HG03175 (cell line): ENCODE results near the gene ARAP2.

Experiments
- ATAC-seq: cut with Tn5 transposase; IDR thresholded peaks from one replicate; pipeline ENCODE4 v1.9.1; 2021; ENCODE audit warnings: mild to moderate bottlenecking, moderate library complexity; ENCODE audit not compliant: unreplicated experiment

Gene ARAP2

DNA sequence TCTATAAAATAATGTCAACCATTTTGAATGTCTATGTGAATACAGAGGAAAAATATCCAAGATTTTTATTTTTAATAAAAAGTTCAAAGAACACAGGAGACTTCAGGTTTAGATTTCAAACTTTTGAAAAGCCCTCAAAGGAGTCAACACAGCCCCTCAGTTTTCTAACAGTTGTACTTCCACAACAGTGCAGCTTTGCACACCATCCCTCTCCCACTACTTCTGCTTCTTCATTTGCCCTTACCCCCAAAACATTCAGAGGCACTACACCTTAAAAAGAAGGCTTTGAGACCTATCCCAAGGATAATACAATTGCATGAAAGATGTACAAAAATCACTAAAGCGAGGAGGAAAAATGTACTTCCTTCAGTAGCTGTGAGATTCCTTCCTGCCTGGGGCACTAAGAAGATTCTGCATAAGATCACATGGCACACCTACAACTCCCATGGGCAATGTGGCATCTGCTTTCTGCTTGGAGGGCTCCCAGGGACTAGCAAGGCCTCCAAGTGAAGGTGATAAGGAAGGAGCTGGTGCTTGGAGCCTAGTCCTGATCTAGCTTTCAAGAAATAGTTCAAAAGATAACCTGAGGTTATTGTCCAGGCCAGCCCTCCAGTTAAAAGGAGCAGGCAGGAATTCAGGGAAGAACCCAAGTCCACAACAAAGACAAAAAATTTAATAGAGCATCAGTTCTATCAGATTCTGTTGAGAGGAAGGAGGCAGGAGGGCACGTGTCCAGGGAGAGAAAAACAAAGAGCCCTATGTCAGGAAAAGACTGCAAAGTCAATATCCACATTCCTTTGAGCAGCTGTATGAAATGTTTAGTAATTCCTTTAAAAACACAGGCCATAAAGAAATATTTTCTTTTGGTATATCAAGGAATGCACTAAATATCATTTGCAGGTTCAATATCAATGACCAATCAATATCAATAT is 19.1 kb downstream of the ARAP2 start:
- no peak for ATAC-seq

DNA sequence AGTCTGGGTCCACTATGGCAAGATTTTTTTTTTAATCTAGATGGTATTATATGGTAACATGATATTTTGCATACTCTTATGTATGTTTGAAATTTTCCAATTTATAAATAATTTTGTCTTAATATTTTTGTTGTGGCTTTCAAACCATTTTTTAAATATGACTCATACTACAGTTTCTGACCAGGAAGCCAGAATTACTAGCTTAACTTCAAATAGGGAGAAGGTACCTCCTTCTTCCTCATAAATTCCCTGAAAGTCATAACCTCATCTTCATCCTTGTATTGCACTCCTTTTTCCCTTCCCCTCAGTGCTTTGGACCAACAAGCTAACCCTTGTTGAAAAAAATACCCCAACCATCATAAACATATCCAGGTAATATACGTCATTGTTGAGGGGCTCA is 21.6 kb downstream of the ARAP2 start:
- no peak for ATAC-seq

DNA sequence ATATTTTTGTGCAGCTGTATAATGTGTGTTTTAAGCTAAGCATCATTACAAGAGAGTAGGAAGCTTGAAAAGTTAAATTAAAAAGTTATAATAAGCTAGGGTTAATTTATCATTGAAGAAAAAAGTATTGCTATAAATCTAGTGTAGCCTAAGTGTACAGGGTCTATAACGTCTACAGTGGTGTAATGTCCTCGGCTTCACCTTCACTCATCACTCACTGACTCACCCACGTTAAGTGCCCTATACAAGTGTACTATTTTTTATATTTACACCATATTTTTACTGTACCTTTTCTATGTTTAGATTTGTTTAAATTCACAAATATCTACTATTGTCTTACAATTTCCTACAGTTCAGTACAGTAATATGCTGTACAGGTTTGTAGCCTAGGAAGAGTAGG is 23.5 kb downstream of the ARAP2 start:
- ATAC-seq = no peak

DNA sequence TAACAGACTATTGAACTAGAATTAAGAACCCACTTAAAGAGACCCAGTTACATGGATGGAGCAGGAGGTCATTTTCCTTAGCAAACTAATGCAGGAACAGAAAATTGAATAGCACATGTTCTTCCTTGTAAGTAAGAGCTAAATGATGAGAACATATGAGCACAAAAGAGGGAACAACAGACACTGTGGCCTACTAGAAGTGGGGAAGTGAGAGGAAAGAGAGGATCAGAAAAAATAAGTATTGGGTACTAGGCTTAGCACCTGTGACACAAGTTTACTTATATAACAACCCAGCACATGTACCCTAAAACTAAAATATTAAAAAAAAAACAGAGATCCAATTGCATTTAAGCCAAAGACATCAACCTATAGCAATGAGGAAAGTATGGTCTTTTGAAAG is 26.2 kb downstream of the ARAP2 start:
- no peak for ATAC-seq

DNA sequence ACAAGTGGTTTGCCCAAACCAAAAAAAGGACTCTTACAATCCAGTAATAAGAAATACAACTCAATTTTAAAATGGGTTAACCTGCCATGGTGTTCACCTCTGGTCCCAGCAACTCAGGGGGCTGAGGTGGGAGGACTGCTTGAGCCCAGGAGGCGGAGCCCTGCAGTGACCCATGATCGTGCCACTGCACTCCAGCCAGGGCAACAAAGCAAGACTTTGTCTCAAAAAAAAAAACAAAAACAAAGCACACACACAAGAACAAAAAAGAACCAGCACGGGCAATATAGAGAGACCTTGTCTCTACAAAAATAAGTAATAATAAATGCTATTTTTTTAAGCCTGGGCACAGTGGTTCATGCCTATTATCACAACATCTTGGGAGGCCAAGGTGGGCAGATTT is 28.7 kb downstream of the ARAP2 start:
- no peak for ATAC-seq

DNA sequence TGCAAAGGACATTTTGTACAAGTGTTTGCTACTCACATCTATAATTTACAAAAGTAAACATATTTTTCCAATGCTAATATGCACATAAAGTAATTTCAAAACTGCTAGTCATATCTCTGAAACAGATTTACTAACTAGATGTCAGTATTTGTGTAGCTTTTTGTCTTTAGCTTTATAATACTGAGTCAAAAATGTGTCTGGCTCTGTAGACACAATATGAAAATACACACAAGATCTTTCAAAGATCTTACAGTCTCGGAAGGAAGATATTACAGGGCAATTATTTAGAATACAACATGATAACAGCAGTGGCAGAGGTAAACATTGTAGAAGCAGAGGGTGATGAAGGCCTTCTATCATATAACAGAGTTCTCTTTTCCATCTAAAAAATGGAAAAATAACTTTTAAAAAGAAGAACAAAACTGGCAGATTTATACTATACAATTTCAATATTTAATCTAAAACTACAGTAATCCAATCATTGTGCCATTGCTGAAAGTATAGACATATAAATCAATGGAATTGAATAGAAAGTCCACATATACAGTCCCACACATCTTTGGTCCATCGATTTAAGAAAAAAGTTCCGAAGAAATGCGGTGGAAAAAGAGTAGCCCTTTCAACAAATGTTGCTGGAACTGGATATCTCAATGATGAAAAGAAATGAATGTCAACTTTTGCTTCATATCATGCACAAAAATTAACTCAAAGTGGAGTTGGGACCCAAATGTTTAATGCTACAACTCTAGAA is 29.4 kb downstream of the ARAP2 start:
- ATAC-seq = no peak

DNA sequence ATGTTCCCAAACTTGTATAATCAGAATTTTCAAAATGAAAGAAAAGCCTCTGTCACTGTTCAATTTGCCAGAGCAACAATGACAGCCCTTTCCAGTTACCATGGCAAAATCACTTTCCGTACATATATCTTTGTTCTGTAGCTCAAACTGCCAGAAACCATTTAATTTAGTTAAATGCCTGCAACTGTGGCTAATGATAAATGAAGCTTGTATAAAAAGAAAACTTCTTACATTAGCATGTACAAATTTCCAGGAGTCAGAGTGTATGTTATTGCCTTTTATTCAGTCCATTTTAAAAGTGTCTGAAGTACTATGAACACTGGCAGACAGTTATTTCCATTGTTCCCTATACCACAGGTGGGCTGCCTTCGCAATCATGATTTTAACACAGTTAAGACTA is 30.3 kb downstream of the ARAP2 start:
- ATAC-seq = no peak

DNA sequence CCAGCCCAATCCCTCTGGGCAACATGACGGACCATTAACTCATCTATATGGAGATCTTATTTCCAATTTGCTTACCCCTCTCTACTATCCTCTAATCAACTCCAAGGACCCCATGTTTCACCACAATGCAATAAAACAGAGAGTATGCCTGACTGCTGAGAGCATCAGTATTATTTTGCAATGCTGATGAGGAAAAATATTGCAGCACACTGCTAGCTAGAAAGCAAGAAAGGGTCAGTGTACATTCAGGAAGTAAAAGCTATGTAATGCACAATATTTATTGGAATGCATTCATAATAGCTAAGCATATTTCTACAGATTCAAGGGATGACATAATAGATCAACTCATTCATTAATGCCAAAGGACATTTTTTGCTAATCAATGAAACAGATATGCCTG is 33.2 kb downstream of the ARAP2 start:
- no peak for ATAC-seq

DNA sequence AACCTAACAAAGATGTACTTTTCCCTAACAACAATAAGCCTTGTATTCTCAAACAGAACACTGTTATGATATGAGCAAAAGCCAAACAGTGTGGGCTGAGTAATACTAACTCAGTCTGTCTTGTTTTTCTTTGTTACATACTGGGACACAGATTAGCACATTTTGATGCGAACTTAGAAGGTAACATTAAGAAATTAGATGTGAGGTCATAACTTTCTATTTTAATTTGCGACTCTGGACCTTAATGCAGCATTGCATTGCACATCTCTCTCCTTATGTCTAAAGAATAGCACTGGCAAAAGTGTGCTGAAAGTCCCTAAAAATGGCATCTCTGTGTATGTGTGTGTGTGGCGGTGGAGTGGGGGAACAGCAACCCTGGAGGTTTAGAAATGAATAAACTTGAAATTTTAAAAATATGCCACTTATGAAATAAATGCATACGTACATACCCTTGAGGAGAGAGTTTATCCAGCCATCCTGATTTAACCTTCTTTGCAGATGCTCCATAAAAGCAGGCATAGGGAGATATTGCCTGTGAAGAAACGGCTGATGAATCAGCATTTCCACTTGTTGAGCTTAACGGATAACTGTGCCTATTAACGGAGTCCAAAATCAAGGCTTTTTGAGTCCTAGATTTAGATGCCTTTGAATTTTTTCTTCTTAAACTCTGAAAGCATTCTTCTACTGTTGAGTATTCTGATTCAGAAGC is 34.2 kb downstream of the ARAP2 start:
- ATAC-seq = no peak

DNA sequence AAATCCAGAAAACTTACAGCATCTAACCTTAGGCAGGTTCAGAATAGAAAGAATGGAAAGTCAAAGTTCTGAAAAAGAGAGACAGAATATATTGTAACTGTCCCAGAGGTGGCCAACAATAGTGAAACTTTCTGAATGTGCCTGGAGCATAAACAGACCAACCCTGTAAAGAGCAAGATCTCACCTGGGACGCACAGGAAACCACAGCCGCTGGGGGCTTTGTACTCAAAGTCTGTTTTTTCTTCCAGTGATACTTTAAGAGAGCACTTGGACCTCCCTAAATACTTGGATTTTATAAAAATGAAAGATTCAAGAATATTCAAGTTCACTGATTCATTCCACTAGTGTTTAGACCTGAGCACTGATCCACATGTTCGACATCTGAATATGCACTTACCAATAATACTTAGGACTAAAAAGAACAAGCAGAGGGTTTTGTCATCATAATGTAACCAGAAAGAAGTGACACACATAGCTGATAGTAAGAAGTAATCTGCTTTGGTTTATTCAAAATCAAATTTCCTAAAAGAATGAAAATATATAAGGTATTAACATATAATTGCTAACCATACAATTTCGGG is 35.3 kb downstream of the ARAP2 start:
- ATAC-seq = peak; percentile 88

DNA sequence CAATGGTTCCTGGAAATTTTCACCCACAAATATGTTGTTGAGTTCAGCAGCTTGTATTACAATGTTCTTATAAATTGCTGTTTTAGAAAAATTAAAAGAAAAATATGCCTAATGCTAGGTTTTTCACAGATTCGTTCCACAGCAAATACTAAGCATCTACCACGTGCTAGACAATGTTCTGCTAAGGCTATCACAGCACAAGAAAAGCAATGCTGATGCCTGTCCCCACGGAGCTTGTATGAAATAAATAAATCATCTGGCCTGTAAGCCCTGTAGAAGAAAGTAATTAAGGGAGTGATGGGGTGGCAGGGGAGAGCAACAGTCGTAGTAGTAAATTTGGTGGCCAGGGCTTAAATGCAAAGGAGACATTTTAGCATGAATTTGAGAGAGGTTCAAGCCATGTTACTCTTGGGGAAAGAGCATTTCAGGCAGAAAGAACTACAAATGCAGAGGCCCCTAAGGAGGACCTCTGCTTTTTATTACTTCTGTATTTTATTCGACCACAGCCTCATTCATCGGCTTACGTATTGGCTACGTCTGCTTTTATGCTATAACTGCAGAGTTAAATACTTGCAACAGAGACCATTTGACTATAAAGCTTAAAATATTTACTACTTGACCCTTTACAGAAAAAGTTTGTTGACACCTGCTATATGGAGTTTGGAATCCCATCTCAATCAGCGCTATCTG is 36.3 kb downstream of the ARAP2 start:
- no peak for ATAC-seq

DNA sequence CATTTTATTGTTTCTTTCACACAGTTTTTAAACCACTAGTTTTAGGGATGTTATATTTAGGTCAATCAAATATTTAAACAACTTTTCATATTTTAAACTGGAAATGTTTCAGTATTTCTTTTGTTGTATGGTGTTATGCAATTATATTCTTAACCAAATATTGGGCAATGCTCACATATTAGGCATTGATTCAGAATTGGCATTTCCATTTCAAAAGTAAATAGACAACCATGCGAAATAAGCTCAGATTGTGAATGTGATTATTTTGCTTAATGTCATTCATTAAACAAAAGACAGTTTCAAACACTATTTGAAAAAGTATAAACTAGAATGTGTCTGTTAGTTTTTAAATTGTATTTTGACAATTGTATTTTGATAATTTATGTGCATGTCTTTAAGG is 36.9 kb downstream of the ARAP2 start:
- ATAC-seq = no peak

DNA sequence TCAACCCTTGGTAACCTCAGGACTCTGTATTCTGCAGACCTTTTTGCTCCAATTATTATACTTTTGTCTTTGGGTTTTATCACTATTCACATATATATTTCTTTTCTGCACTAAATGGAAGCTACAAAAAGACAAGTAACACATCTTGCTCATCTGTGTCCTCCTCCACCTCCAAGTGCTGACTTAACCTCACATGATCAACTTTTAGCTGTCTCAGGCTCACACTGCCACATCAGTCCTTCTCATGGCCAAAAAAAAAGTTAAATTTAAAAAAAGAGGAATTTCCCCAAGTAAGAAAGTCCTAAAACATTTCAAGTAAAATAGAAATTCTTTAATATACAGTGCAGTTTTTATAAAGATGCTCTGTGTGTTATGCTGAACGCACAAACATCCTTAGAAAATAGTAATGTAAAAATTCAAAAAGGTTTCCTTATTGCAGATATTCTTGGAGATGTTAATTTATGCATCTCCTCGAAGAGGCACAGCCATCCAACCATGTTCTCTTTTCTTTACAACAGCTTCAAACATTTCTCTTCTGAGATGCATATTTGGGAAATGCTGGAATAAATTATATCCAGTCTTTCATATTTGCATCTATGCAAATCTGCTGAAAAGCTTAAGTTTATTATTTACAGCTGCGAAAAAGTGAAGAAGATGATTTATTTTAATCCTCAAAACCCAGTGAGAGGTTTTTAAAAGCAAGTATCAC is 37.6 kb downstream of the ARAP2 start:
- no peak for ATAC-seq

DNA sequence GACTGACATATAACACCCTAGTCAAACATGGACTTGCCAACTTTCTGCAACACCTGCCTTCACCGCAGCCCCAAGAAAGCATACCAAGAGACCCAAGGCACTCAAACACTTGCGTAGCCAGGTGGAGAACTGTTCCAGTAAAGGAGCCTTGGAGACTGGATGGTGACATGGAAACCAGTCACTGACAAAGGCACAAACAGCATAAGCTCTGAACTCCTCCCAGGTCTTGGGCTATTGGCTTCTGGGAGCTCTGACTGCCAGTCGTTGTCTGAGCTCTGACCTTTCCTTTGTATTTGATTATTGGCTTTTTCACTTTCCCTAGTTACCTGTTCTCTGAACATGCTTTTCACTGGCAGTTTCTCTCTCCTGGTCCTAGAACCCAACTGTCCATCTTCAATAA is 38.3 kb downstream of the ARAP2 start:
- no peak for ATAC-seq

DNA sequence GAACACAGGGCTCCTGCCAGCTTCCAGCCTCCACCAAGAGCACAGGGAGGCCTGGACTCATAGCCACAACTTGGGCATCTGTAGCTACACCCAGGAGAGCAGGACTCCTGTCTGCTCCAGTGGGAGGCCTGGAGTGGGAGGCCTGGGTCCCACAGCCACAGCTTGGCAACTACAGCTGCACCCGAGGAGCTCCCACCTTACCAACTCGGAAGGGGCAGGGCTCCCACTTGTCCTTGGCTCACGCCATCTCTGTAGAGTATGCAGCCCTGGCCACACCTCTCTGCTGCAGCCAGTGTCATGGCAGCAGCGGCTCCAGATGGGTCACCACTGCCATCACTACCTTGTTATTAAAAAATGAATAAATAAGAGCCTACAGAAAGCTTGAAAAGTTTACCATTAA is 45.5 kb downstream of the ARAP2 start:
- ATAC-seq = no peak

DNA sequence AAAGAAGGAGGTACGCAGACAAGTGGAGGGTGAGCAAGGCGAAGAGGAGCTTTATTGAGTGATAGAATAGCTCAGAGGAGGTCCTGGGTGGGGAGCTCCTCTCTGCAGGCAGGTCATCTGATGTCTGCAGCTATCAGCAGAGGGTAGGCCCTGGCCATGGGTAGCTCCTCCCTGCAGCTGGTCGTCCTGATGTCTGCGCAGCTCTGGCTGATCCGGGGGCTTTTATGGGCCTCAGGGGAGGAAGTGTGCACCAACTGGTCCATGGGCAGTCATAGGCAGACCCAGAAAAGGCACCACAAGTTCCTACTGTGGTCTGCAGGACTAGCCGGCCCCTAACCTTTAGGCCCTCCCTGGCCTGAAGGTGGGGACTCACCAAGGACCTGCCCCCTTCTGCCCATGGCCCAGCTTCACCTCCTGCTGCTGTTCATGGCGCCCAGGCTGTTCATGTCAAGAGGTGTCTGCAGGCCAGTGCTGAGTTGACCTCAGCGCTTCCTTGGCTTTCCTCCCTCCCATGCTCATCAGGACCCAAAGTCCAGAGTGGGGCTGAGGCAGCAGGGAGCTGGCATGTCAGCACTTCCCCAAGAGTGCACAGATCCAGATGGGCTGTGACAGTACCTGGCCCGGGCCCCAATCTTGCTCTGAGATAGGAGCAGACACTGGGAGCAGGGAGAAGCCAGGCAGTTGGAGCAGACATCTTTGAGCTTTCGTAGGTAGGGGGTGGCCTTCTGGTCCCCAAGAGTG is 46.1 kb downstream of the ARAP2 start:
- no peak for ATAC-seq

DNA sequence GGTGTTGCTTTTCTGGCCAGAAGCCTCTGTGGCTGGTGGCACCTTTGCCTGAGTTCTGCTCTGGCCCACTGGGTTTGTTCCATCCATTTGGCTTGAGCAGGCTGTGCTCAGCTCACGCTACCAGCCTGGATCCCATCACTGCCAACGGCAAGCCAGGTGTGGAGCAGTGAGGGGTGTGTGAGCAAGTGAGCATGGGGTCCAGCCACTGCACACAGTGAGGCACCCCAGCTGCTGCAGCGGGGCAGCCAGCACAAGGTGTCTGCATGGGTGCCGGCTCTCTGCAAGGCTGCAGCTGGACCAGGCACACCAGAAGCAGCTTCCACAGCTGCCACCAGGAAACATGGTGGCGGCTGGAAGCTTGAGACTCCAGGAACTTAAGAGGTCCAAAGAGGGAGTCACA is 46.8 kb downstream of the ARAP2 start:
- no peak for ATAC-seq

DNA sequence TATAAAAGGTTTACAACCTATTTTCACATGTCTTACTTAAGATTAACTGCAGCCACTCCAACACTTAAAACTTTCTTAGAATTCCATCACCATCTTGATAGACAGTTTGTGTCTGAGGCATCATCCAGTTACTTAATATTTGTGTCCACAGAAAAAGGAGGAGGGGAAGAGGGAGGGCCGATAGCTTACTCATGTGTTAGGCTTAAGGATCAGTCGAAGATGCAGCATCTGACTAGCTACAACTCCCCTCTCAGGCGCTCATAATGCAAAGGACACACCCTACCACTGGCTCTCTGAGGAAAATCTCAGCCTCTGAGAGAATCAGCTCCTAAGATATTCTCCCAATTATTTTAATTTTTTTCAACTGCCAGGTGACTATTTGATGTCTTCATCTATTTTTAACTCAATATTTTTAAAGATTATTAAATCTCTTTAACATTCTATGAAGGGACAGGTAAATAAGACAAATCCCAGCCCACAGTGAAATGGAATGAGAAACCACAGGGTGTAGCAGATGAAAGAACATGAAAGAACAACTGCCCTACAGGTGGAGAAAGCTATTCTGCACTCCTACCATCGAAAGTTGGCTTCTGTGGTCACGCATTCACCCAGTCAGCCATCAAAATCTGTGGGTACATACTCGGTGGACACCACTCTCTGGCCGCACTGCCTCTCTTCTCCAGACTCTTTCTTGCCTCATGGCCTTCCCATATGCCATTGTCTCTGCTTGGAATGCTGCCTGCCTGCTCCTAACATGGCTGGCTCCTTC is 48.0 kb downstream of the ARAP2 start:
- no peak for ATAC-seq

DNA sequence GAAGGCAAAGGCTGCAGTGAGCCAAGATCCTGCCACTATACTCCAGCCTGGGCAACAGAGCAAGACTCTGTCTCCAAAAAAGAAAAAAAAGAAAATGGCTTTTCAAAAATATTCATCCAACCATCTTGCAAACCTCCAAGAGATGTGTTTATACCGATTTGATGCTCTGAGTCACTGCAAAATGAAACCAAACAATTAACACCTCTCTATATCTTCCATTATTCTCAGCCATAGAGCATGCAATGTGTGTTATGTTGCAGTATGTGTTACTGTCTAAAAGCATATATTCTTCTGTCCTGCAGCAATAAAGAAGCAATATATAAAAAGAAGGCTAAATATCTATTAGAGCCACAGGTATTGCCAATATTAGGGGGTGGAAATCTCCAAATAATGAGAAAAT is 51.4 kb downstream of the ARAP2 start:
- ATAC-seq = no peak
